Measurements from ENCODE around the gene AHRR.

- TF ChIP-seq CTCF (conservative IDR thresholded peaks at IDR 0.05; ENCODE audit: low read length) (no peak), EZH2phosphoT487 (IDR thresholded peaks at IDR 0.05; ENCODE audit: borderline replicate concordance, low read depth, low read length) (no peak)
These were observed 160.5 kb downstream of the AHRR start for GRCh38 chr5:482021-482420.

Data from OCI-LY7 (cell line).